Measurements from ENCODE around the gene DBP. TPM values are rescaled to one million over a fixed set of nuclear protein-coding genes. Genes with fewer than 3 reads are reported as not detected.

Gene DBP
- total and polyA plus RNA-seq, 10 of the 15 experiments (the other 5 are each of a cell fraction or from before 2014, with no cell fraction given), result 2.0 to 10.6 (median 6.9) TPM

DNA sequence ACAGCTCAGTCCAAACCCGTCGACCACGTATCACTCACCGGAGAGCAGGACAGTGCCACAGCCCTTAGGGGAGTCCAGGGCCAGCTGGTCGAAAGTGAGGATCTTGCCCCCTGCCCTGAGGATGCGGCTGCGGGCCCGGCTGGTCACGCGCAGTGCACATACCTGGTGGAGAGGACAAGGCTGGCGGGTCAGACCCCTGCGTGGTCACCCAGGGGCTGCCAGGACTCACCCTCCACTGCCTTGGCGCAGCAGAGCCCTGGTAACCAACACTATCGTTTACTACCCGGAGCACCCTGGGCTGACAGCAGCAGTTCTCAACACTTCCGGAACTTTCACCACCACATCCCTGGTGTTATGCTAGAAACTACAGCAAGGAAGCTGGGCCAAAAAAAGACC is 21.1 kb downstream of the DBP start:
- H3K4me3 ChIP-seq, result no peak overlapping the region
- SMC1A ChIA-PET (ENCODE audit: uncharacterized antibody, unreplicated experiment), result interaction anchor here (1.1 kb wide), 1 partner anchor 110 kb away, joined by 3 read pairs; no protein-coding TSS in a partner anchor
- no peak overlapping the region for H2AFZ ChIP-seq (ENCODE audit: control insufficient read depth, low read depth, low read length)
- RAD21 ChIA-PET (ENCODE audit: unreplicated experiment), result no interaction called here
- peaks cover 25 to 32% of the 10 kb centered on the region in 2 experiments for H3K36me3 ChIP-seq (ENCODE audit: control insufficient read depth in 2 of 2, insufficient read depth in 2 of 2, low read length in 1 of 2)
- peaks cover 46% of the 10 kb centered on the region for H3K79me2 ChIP-seq (ENCODE audit: control insufficient read depth, insufficient read depth, low read length)
- in situ Hi-C loops (cut with MboI) (no loop called here), intact Hi-C loops (cut with micrococcal nuclease; ENCODE audit: unreplicated experiment) (no loop called here)
- 92% methylated on average over 16 of the region's 16 CpGs for WGBS (ENCODE audit: insufficient coverage, insufficient replicate concordance, low lambda C conversion rate, missing lambda C conversion rate)
- H3K4me2 ChIP-seq (ENCODE audit: control insufficient read depth, insufficient read depth), result peak overlapping the region; percentile 88
- H4K20me1 ChIP-seq (ENCODE audit: control insufficient read depth, insufficient read depth), result peaks cover 15% of the 10 kb centered on the region
- no peak for DNase-seq (ENCODE audit: low read depth, low spot score)
- H3K27ac ChIP-seq (ENCODE audit: control insufficient read depth, insufficient read depth), result no peak overlapping the region
- H3K4me1 ChIP-seq (ENCODE audit: control insufficient read depth, insufficient read depth, low read length), result peaks cover 14% of the 10 kb centered on the region
- no peaks in the 10 kb centered on the region for H3K9me3 ChIP-seq (replicated peaks; ENCODE audit: control insufficient read depth, insufficient read depth, low read length)
- POLR2A ChIA-PET, result interaction anchor here (1.0 kb wide), 1 partner anchor 41 kb away, joined by 4 read pairs; no protein-coding TSS in a partner anchor
- H3K27me3 ChIP-seq (replicated peaks in 1 of 2; ENCODE audit: control insufficient read depth in 2 of 2, insufficient read depth in 2 of 2, low read length in 1 of 2), result no peaks in the 10 kb centered on the region
- CTCF ChIA-PET, result interaction anchor here (1.8 kb wide), 1 partner anchor 225 kb away, joined by 5 read pairs; the partner anchor contains the start of gene KDELR1
- no peak for ATAC-seq
- H3K9ac ChIP-seq (ENCODE audit: control insufficient read depth, insufficient read depth, low read length), result no peak overlapping the region
- peak; percentile 7; the same call in 1 of the 2 replicates for TF ChIP-seq POLR2A (IDR thresholded peaks at IDR 0.05; ENCODE audit: low read depth, low read length)
- TF ChIP-seq WRNIP1 (IDR thresholded peaks at IDR 0.05; ENCODE audit: borderline replicate concordance, low read depth, low read length), result no peak
- peak; percentile 55; the same call in 1 of the 2 replicates for TF ChIP-seq POLR2AphosphoS5 (IDR thresholded peaks at IDR 0.05; ENCODE audit: low read length)
- no peak for TF ChIP-seq ELK1 (IDR thresholded peaks at IDR 0.05; ENCODE audit: low read depth, low read length)
- BruUV-seq (replicated peaks), result no TSS peak
- no peak for FAIRE-seq

DNA sequence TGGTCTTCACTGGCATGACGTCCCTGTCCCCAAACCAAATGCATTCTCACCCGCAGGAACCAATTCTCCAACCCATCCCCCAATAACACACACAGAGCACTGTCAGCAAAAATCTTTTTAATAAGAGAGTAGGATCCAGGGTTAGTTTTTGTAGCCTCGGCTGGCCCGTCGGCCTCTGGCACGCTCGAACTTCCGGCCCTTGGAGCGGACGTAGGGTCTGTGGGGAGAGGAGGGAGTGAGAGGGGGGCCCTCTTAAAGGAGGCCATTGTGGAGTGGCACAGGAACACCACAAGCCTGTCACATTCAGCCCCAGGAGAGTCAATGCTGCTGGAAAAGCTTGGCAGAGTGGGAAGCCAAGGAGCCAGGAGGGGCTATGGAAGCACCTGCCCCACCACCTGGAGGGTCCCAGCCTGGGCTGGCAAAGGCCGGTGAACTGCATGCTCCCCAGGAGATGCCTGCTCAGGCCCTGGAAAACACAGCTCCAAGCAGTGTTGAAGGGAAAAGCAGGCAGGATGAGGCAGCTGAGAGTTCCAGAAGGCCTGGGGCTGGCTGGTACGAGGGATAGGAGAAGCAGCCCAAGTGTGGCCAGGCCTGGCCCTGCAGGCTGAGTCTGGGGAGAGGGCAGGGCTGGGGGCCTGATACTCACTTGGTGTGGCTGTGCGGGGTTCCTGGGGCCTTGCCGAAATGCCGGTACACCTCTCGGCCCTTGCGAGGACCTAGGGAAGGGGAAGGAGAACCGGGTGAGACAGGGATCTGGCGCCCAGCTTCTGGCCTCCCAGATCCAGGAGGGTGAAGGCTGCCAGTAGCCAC is 21.7 kb downstream of the DBP start:
- FAIRE-seq (no peak), DNase-seq (ENCODE audit: low read depth, low spot score) (no peak), ATAC-seq (no peak)
- in situ Hi-C loops (cut with MboI), result no loop called here
- TF ChIP-seq YY1 (IDR thresholded peaks at IDR 0.05; ENCODE audit: low read depth, low read length), result no peak
- peak; percentile 46; the same call in 1 of the 2 replicates for TF ChIP-seq POLR2A (IDR thresholded peaks at IDR 0.05; ENCODE audit: low read depth, low read length)
- TF ChIP-seq WRNIP1 (IDR thresholded peaks at IDR 0.05; ENCODE audit: borderline replicate concordance, low read depth, low read length), result no peak
- TF ChIP-seq ZNF384 (IDR thresholded peaks at IDR 0.05; ENCODE audit: borderline replicate concordance, low read depth, low read length), result no peak
- peaks cover 25 to 32% of the 10 kb centered on the region in 2 experiments for H3K36me3 ChIP-seq (ENCODE audit: control insufficient read depth in 2 of 2, insufficient read depth in 2 of 2, low read length in 1 of 2)
- H3K79me2 ChIP-seq (ENCODE audit: control insufficient read depth, insufficient read depth, low read length), result peaks cover 46% of the 10 kb centered on the region
- RAD21 ChIA-PET (ENCODE audit: unreplicated experiment), result no interaction called here
- 78% methylated on average over 19 of the region's 19 CpGs for WGBS (ENCODE audit: insufficient coverage, insufficient replicate concordance, low lambda C conversion rate, missing lambda C conversion rate)
- H3K4me3 ChIP-seq, result no peak overlapping the region
- no peak overlapping the region for H3K9ac ChIP-seq (ENCODE audit: control insufficient read depth, insufficient read depth, low read length)
- no peaks in the 10 kb centered on the region for H3K9me3 ChIP-seq (replicated peaks; ENCODE audit: control insufficient read depth, insufficient read depth, low read length)
- H3K4me2 ChIP-seq (ENCODE audit: control insufficient read depth, insufficient read depth), result no peak overlapping the region
- H2AFZ ChIP-seq (ENCODE audit: control insufficient read depth, low read depth, low read length), result no peak overlapping the region
- H3K4me1 ChIP-seq (ENCODE audit: control insufficient read depth, insufficient read depth, low read length), result peaks cover 12% of the 10 kb centered on the region
- no TSS peak for BruUV-seq (replicated peaks)
- intact Hi-C loops (cut with micrococcal nuclease; ENCODE audit: unreplicated experiment), result no loop called here
- POLR2A ChIA-PET, result interaction anchor here (1.0 kb wide), 1 partner anchor 41 kb away, joined by 4 read pairs; no protein-coding TSS in a partner anchor
- SMC1A ChIA-PET (ENCODE audit: uncharacterized antibody, unreplicated experiment), result no interaction called here
- CTCF ChIA-PET, result no interaction called here
- peaks cover 15% of the 10 kb centered on the region for H4K20me1 ChIP-seq (ENCODE audit: control insufficient read depth, insufficient read depth)
- H3K27me3 ChIP-seq (replicated peaks in 1 of 2; ENCODE audit: control insufficient read depth in 2 of 2, insufficient read depth in 2 of 2, low read length in 1 of 2), result no peaks in the 10 kb centered on the region
- H3K27ac ChIP-seq (ENCODE audit: control insufficient read depth, insufficient read depth), result no peak overlapping the region
